PFSK-1 (cell line): ENCODE measurements around the gene MIDN.

Experiments used
- POLR2AphosphoS5 ChIP-seq: IDR thresholded peaks from 2 replicates; pipeline ENCODE4 v1.6.1; 2012; ENCODE audit warnings: low read depth, mild to moderate bottlenecking, control low read depth, low read length, moderate library complexity
- REST ChIP-seq, 2 experiments: IDR thresholded peaks; 2 replicates each; pipeline versions ENCODE4 v1.6.1 to v1.8.0; 2011 to 2012; ENCODE audit warnings: low read depth in 2 of 2, low read length in 2 of 2, control low read depth in 1 of 2, inconsistent platforms in 1 of 2, mild to moderate bottlenecking in 1 of 2, moderate library complexity in 1 of 2; ENCODE audit not compliant: insufficient read depth in 1 of 2
- TAF1 ChIP-seq: IDR thresholded peaks from 2 replicates; pipeline ENCODE4 v1.6.1; 2012; ENCODE audit warnings: low read length, control low read depth, borderline replicate concordance; ENCODE audit not compliant: insufficient read depth

GRCh38 chr19:1266129-1266915 lies 17.9 kb downstream of the MIDN start:
- TF ChIP-seq POLR2AphosphoS5 (no peak; the same call in 1 of the 2 replicates), REST (IDR thresholded peaks at IDR 0.05; ENCODE audit: insufficient read depth in 1 of 2, low read depth in 2 of 2, low read length in 2 of 2) (no peak), TAF1 (no peak)
